WERI-Rb-1 (cell line): ENCODE measurements around the gene DCP1A.

Experiments
- DNase-seq: peaks from one replicate; pipeline ENCODE4 v3.0.0-alpha.2; 2020
- H3K27ac ChIP-seq: fragments of 250-450 bp; sonication (Bioruptor Pico); 2 replicates; pipeline ENCODE4 v1.5.1; 2020; ENCODE audit warnings: mild to moderate bottlenecking, moderate library complexity
- H3K27me3 ChIP-seq: fragments of 250-450 bp; sonication (Bioruptor Pico); 2 replicates; pipeline ENCODE4 v1.5.1; 2021; ENCODE audit warnings: mild to moderate bottlenecking, low read depth, moderate library complexity; ENCODE audit not compliant: insufficient read depth, severe bottlenecking
- H3K36me3 ChIP-seq: fragments of 250-450 bp; sonication (Bioruptor Pico); 2 replicates; pipeline ENCODE4 v1.5.1; 2020; ENCODE audit warnings: mild to moderate bottlenecking, moderate library complexity
- H3K4me3 ChIP-seq: 2 replicates; pipeline ENCODE4 v1.5.1; 2011; ENCODE audit warnings: low read depth, mild to moderate bottlenecking, control low read depth, low read length
- H3K9me3 ChIP-seq: fragments of 250-450 bp; sonication (Bioruptor Pico); 2 replicates; pipeline ENCODE4 v1.5.1; 2021; ENCODE audit warnings: mild to moderate bottlenecking, moderate library complexity; ENCODE audit not compliant: severe bottlenecking
- CTCF ChIP-seq: IDR thresholded peaks from 2 replicates; pipeline ENCODE4 v1.5.1; 2011; ENCODE audit warnings: low read depth, mild to moderate bottlenecking, control low read depth, inconsistent platforms, low read length

Gene DCP1A

GRCh38 chr3:53240989-53241972 lies 106.1 kb downstream of the DCP1A start:
- no peak for TF ChIP-seq CTCF
- no peaks in the 10 kb centered on the region for H3K27me3 ChIP-seq
- no peak overlapping the region for H3K27ac ChIP-seq
- peaks cover 2% of the 10 kb centered on the region for H3K9me3 ChIP-seq
- no peak overlapping the region for H3K4me3 ChIP-seq
- H3K36me3 ChIP-seq = peaks cover 63% of the 10 kb centered on the region
- no peak for DNase-seq

GRCh38 chr3:53239800-53240199 lies 107.5 kb downstream of the DCP1A start:
- no peaks in the 10 kb centered on the region for H3K9me3 ChIP-seq
- no peak for TF ChIP-seq CTCF
- H3K27ac ChIP-seq = no peak overlapping the region
- H3K4me3 ChIP-seq = no peak overlapping the region
- no peak for DNase-seq
- H3K36me3 ChIP-seq = peaks cover 70% of the 10 kb centered on the region
- H3K27me3 ChIP-seq = no peaks in the 10 kb centered on the region

- no peak for TF ChIP-seq CTCF
- DNase-seq = no peak
- Histone ChIP-seq H3K27ac (no peak overlapping the region), H3K9me3 (no peaks in the 10 kb centered on the region), H3K27me3 (no peaks in the 10 kb centered on the region), H3K36me3 (peaks cover 79% of the 10 kb centered on the region), H3K4me3 (no peak overlapping the region)
Measured at GRCh38 chr3:53238886-53239285, 108.5 kb downstream of the DCP1A start.

- DNase-seq = no peak
- no peak for TF ChIP-seq CTCF
- no peaks in the 10 kb centered on the region for H3K9me3 ChIP-seq
- H3K27ac ChIP-seq = no peak overlapping the region
- H3K27me3 ChIP-seq = no peaks in the 10 kb centered on the region
- H3K36me3 ChIP-seq = peaks cover 85% of the 10 kb centered on the region
- H3K4me3 ChIP-seq = no peak overlapping the region
Measured at GRCh38 chr3:53238051-53238850, 109.1 kb downstream of the DCP1A start.

GRCh38 chr3:53236112-53236841 lies 111.1 kb downstream of the DCP1A start:
- Histone ChIP-seq H3K4me3 (no peak overlapping the region), H3K27ac (no peak overlapping the region), H3K9me3 (no peaks in the 10 kb centered on the region), H3K36me3 (peaks cover 94% of the 10 kb centered on the region), H3K27me3 (no peaks in the 10 kb centered on the region)
- no peak for TF ChIP-seq CTCF
- DNase-seq = no peak
